Omental fat pad (tissue), 4 donors: ENCODE measurements around the gene CYTH3. TPM values are rescaled to one million over a fixed set of nuclear protein-coding genes. Genes with fewer than 3 reads are reported as not detected.

Experiments used
- ATAC-seq: fragments of 150-250 bp; one replicate; pipeline ENCODE4 v1.9.1; 2016; ENCODE audit warnings: mild to moderate bottlenecking, moderate library complexity; ENCODE audit not compliant: low FRiP score
- DNase-seq: peaks from one replicate; pipeline ENCODE4 v3.0.0-alpha.2; 2019; ENCODE audit warnings: low spot score
- small RNA-seq: library from RNA; depleted of rRNA; stranded (forward); fragments of <200 nt; gene quantifications from one replicate; pipeline ENCODE3, GENCODE V24; 2016
- total RNA-seq, 4 donors: library from RNA; depleted of rRNA; stranded (reverse); fragments of >200 nt; gene quantifications; one replicate each; pipeline ENCODE4 v1.1.0, GENCODE V29; 2016
- TF ChIP-seq, protein P1 (sequence below), 3 donors: fragments of 450-650 bp; IDR thresholded peaks; one replicate each; pipeline ENCODE4 v1.5.1; 2016 to 2017; ENCODE audit warnings: antibody characterized with exemption in 3 of 3, mild to moderate bottlenecking in 3 of 3, moderate library complexity in 2 of 3

CYTH3 gene
- total RNA-seq, 4 donors from 2014 or later: 34.2 to 87.0 (median 60.2) TPM

DNA sequence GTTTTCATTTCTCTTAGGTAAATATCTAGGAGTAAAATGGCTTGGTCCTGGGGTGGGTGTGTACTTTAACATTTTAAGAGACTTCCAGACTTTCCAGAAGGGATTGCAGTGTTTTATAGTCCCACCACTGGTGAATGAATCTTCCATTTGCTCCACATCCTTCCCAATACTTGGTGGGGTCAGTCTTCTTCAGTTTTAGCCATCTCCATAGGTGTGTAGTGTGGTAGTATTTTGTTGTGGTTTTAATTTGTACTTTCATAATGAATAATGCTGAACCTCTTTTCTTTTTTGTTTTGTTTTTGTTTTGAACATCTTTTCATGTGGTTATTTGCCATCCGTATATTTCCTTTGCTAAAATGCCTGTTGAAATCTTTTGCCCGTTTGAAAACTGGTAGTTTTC is 154.9 kb downstream of the CYTH3 start:
- DNase-seq: no peak
- TF ChIP-seq, protein P1, sequence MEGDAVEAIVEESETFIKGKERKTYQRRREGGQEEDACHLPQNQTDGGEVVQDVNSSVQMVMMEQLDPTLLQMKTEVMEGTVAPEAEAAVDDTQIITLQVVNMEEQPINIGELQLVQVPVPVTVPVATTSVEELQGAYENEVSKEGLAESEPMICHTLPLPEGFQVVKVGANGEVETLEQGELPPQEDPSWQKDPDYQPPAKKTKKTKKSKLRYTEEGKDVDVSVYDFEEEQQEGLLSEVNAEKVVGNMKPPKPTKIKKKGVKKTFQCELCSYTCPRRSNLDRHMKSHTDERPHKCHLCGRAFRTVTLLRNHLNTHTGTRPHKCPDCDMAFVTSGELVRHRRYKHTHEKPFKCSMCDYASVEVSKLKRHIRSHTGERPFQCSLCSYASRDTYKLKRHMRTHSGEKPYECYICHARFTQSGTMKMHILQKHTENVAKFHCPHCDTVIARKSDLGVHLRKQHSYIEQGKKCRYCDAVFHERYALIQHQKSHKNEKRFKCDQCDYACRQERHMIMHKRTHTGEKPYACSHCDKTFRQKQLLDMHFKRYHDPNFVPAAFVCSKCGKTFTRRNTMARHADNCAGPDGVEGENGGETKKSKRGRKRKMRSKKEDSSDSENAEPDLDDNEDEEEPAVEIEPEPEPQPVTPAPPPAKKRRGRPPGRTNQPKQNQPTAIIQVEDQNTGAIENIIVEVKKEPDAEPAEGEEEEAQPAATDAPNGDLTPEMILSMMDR (IDR thresholded peaks at IDR 0.05): no peak
- no peak for ATAC-seq

DNA sequence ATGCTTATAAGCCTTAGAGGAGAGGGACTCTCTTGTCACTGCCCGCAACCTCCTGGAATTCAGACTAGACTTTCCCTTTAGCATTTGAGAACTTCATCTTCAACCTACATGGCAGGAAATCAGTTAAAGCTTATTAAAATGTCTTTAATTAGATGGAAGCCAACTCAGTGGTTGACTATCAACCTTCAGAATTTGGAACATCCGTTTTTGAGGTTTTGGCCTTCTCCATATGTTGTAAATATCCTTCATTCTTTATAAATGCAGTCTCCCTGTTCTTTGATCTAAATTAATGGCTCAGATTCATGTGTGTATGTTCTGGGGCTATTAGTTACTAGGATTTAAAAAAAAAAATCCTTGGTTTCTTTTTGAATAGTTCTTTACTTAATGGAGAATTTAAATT is 156.2 kb downstream of the CYTH3 start:
- DNase-seq: no peak
- ATAC-seq: no peak
- TF ChIP-seq, protein P1 (IDR thresholded peaks at IDR 0.05): no peak

Small RNAs within 50 kb of the gene (small RNA-seq; reads per million reads assigned to genes)
- gene RF00019: not detected

Other genes starting within 250 kb of the CYTH3 start
- under 1 TPM in 2 of 4 donors, not detected in 2; 0.28 to 0.36 TPM for gene ANKRD61, start 241.2 kb downstream of the CYTH3 start, total RNA-seq
- gene EIF2AK1, start 213.4 kb downstream of the CYTH3 start, total RNA-seq: 100 to 1,000 TPM; 103 to 193 (median 115) TPM
- 10 to 100 TPM in 1 of 4 donors, 1 to 10 TPM in 3; 5.8 to 13.1 (median 8.2) TPM for gene USP42, start 167.7 kb downstream of the CYTH3 start, total RNA-seq
- 10 to 100 TPM in 3 of 4 donors, 1 to 10 TPM in 1; 9.9 to 18.0 (median 14.2) TPM for gene FAM220A, start 76.3 kb upstream of the CYTH3 start, total RNA-seq
- gene RAC1, start 101.9 kb upstream of the CYTH3 start, total RNA-seq: 100 to 1,000 TPM in 3 of 4 donors, 10 to 100 TPM in 1; 87.5 to 142 (median 116) TPM
- gene DAGLB, start 175.3 kb upstream of the CYTH3 start, total RNA-seq: 10 to 100 TPM; 10.7 to 25.9 (median 16.3) TPM
- gene KDELR2, start 211.5 kb upstream of the CYTH3 start, total RNA-seq: 100 to 1,000 TPM in 2 of 4 donors, 10 to 100 TPM in 2; 86.9 to 120 (median 94.0) TPM